GM12872 (cell line): ENCODE data around the gene SIAH3.

Experiments
- CTCF ChIP-seq: IDR thresholded peaks from 3 replicates; pipeline ENCODE4 v1.5.1; 2011; ENCODE audit warnings: low read depth, mild to moderate bottlenecking, low read length, moderate library complexity; ENCODE audit not compliant: insufficient read depth

Gene SIAH3

GRCh38 chr13:45886466-45886865, 34.9 kb upstream of the SIAH3 start:
- no peak for TF ChIP-seq CTCF

GRCh38 chr13:45885194-45885593, 33.6 kb upstream of the SIAH3 start:
- no peak for TF ChIP-seq CTCF

- no peak for TF ChIP-seq CTCF
Observed at GRCh38 chr13:45882626-45883025, 31.1 kb upstream of the SIAH3 start.

GRCh38 chr13:45881353-45881752, 29.8 kb upstream of the SIAH3 start:
- TF ChIP-seq CTCF: no peak

DNA sequence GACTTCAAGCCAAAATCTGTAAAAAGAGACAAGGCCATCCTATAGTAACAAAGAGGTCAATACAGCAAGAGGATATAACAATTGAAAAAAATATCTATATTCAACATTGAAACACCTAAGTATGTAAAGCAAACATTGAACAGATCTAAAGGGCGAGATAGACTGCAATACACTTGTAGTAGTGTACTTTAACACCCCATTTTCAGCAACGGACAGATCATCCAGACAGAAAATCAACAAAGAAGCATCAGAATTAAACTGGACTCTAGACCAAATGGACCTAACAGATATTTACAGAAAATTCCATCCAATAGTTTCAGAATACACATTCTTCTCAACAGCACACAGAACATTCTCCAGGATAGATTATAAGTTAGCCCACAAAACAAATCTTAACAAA, 28.7 kb upstream of the SIAH3 start:
- no peak for TF ChIP-seq CTCF

DNA sequence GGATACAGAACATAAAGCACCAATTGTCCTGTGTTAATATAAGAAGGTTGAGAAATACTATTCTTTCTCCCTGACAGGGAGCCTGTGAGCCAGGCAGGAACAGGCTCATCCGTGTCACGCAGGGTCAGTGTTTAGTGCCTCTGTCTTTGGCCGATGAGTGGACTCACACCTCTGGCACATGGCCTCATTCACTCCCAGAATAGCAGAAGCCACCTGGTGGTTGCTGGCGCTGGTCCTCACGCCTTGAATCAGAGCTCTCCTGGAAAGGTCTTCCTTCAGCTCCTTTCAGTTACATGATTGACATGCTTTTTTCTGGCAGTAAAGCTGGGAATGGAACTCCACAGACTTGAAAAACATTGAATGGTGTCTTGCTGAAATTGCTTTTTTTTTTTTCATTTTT, 28.1 kb upstream of the SIAH3 start:
- peak; percentile 35; the same call in 1 of the 3 replicates for TF ChIP-seq CTCF

- TF ChIP-seq CTCF: no peak
Observed at GRCh38 chr13:45878966-45879365, 27.4 kb upstream of the SIAH3 start.

- no peak for TF ChIP-seq CTCF
Observed at GRCh38 chr13:45876781-45877180, 25.2 kb upstream of the SIAH3 start.
